Measurements from ENCODE around the gene ELF2.

DNA sequence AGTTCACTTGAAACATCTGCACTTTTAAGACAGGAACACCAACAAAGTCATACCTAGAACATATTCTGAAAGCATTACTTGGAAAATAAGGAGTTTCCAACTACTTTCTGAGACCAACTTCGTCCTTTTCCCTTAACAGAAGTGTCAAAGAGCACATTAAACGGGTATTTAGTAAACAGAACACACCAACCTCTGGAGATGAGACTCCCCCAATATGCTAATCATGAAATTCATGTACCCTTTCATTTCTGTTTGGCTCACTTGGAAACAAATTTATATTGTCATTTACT is 92.3 kb downstream of the ELF2 start:
- TF ChIP-seq CTCF (IDR thresholded peaks at IDR 0.05) (no peak), POLR2AphosphoS5 (IDR thresholded peaks at IDR 0.05) (no peak), POLR2A (IDR thresholded peaks at IDR 0.05) (no peak), EP300 (IDR thresholded peaks at IDR 0.05) (no peak)

All from suprapubic skin (tissue), 4 donors.